Stimulated activated CD4-positive, alpha-beta T cell treated with anti-CD3 and anti-CD28 coated beads, TNF-alpha, amount 100 ng/mL, for 1 hour (primary cell): ENCODE data around the gene CD248.
"Not testable (repeated sequence)": the region's sequence is repeated elsewhere in the genome, so short reads cannot be mapped to it uniquely, and the experiment has no call there.

Source experiments
- DNase-seq, 3 donors: peaks; one replicate each; pipeline ENCODE4 v3.0.0-alpha.2; 2020; ENCODE audit warnings: low read depth in 3 of 3, low spot score in 1 of 3

CD248 gene

GRCh38 chr11:66329165-66329673 lies 12.4 kb upstream of the CD248 start:
- DNase-seq, result no peak

- peak; percentile 49 to 74 (median 70) for DNase-seq
Observed at GRCh38 chr11:66328302-66329144, 11.7 kb upstream of the CD248 start.

GRCh38 chr11:66328031-66328301 lies 11.1 kb upstream of the CD248 start:
- no peak for DNase-seq

GRCh38 chr11:66327171-66328030 lies 10.6 kb upstream of the CD248 start:
- DNase-seq, result no peak

- no peak for DNase-seq
Observed at GRCh38 chr11:66326261-66327111, 9.6 kb upstream of the CD248 start.

GRCh38 chr11:66325263-66325671 lies 8.4 kb upstream of the CD248 start:
- DNase-seq, result no peak

- no peak for DNase-seq
Observed at GRCh38 chr11:66324664-66325063, 7.8 kb upstream of the CD248 start.

GRCh38 chr11:66323684-66324083 lies 6.8 kb upstream of the CD248 start:
- no peak for DNase-seq

- DNase-seq, result no peak
Observed at GRCh38 chr11:66322732-66323427, 6.0 kb upstream of the CD248 start.

- DNase-seq, result no peak
Observed at GRCh38 chr11:66321606-66322005, 4.8 kb upstream of the CD248 start.

GRCh38 chr11:66320748-66321147 lies 3.9 kb upstream of the CD248 start:
- DNase-seq, result not testable (repeated sequence)

- not testable (repeated sequence) for DNase-seq
Observed at GRCh38 chr11:66320289-66320688, 3.4 kb upstream of the CD248 start.

GRCh38 chr11:66318600-66318970 lies 1.7 kb upstream of the CD248 start:
- no peak for DNase-seq

- no peak for DNase-seq
Observed at GRCh38 chr11:66317723-66318599, 1.1 kb upstream of the CD248 start.

GRCh38 chr11:66317322-66317722 lies 478 bp upstream of the CD248 start:
- no peak for DNase-seq

GRCh38 chr11:66315921-66316811 lies 678 bp downstream of the CD248 start:
- DNase-seq, result no peak

GRCh38 chr11:66315498-66315885 lies 1.4 kb downstream of the CD248 start:
- DNase-seq, result no peak

- no peak for DNase-seq
Observed at GRCh38 chr11:66314561-66315497, 2.0 kb downstream of the CD248 start.
